ENCODE measurements around the gene SIRT7.

The SIRT7 gene

GRCh38 chr17:81924557-81925532 is 6.9 kb upstream of the SIRT7 start:
- no peak overlapping the region for H3K4me3 ChIP-seq
- peak overlapping the region in 11 of 21 experiments; percentile 7 to 80 (median 60) for H3K27ac ChIP-seq

GRCh38 chr17:81923302-81924260 is 5.6 kb upstream of the SIRT7 start:
- H3K4me3 ChIP-seq: peak overlapping the region in 3 of 7 experiments; percentile 8 to 13 (median 8)
- peak overlapping the region in 17 of 21 experiments; percentile 37 to 80 (median 62) for H3K27ac ChIP-seq

GRCh38 chr17:81922566-81923301 is 4.8 kb upstream of the SIRT7 start:
- Histone ChIP-seq H3K4me3 (peak overlapping the region in 3 of 7 experiments; percentile 8 to 13 (median 8)), H3K27ac (peak overlapping the region in 15 of 21 experiments; percentile 46 to 80 (median 63))

GRCh38 chr17:81921996-81922565 is 4.1 kb upstream of the SIRT7 start:
- Histone ChIP-seq H3K4me3 (no peak overlapping the region), H3K27ac (peak overlapping the region in 2 of 21 experiments; percentile 18 to 38)

- Histone ChIP-seq H3K4me3 (no peak overlapping the region), H3K27ac (peak overlapping the region in 1 of 21 experiments; percentile 38)
Measured at GRCh38 chr17:81921537-81921862, 3.5 kb upstream of the SIRT7 start.

- Histone ChIP-seq H3K27ac (peak overlapping the region in 3 of 21 experiments; percentile 9 to 50 (median 9)), H3K4me3 (no peak overlapping the region)
Measured at GRCh38 chr17:81920612-81921536, 2.9 kb upstream of the SIRT7 start.

GRCh38 chr17:81918832-81919545 is 1.0 kb upstream of the SIRT7 start:
- peak overlapping the region in 16 of 21 experiments; percentile 6 to 89 (median 83) for H3K27ac ChIP-seq
- no peak overlapping the region for H3K4me3 ChIP-seq

- peak overlapping the region in 17 of 21 experiments; percentile 6 to 89 (median 83) for H3K27ac ChIP-seq
Measured at GRCh38 chr17:81918333-81918669, 325 bp upstream of the SIRT7 start.

GRCh38 chr17:81916234-81917001 is 1.6 kb downstream of the SIRT7 start:
- peak overlapping the region in 5 of 7 experiments; percentile 88 to 99 (median 91) for H3K4me3 ChIP-seq

More at GRCh38 chr17:81918333-81918669, 325 bp upstream of the SIRT7 start:
- H3K4me3 ChIP-seq: peak overlapping the region in 5 of 7 experiments; percentile 88 to 99 (median 91)

GRCh38 chr17:81915331-81915730 is 2.6 kb downstream of the SIRT7 start:
- H3K27ac ChIP-seq: no peak overlapping the region

More at GRCh38 chr17:81916234-81917001, 1.6 kb downstream of the SIRT7 start:
- peak overlapping the region in 8 of 21 experiments; percentile 20 to 89 (median 83) for H3K27ac ChIP-seq

GRCh38 chr17:81914103-81914850 is 3.7 kb downstream of the SIRT7 start:
- H3K27ac ChIP-seq: no peak overlapping the region
- H3K4me3 ChIP-seq: no peak overlapping the region

More at GRCh38 chr17:81915331-81915730, 2.6 kb downstream of the SIRT7 start:
- H3K4me3 ChIP-seq: no peak overlapping the region

GRCh38 chr17:81913394-81914102 is 4.4 kb downstream of the SIRT7 start:
- Histone ChIP-seq H3K27ac (no peak overlapping the region), H3K4me3 (no peak overlapping the region)

- Histone ChIP-seq H3K27ac (no peak overlapping the region), H3K4me3 (no peak overlapping the region)
Measured at GRCh38 chr17:81912441-81913309, 5.3 kb downstream of the SIRT7 start.

GRCh38 chr17:81911969-81912368 is 6.0 kb downstream of the SIRT7 start:
- Histone ChIP-seq H3K4me3 (peak overlapping the region in 1 of 7 experiments; percentile 10), H3K27ac (no peak overlapping the region)

Measured in skin epidermis (tissue), 12 donors.